ENCODE measurements around the gene PBRM1.

PBRM1 gene

DNA sequence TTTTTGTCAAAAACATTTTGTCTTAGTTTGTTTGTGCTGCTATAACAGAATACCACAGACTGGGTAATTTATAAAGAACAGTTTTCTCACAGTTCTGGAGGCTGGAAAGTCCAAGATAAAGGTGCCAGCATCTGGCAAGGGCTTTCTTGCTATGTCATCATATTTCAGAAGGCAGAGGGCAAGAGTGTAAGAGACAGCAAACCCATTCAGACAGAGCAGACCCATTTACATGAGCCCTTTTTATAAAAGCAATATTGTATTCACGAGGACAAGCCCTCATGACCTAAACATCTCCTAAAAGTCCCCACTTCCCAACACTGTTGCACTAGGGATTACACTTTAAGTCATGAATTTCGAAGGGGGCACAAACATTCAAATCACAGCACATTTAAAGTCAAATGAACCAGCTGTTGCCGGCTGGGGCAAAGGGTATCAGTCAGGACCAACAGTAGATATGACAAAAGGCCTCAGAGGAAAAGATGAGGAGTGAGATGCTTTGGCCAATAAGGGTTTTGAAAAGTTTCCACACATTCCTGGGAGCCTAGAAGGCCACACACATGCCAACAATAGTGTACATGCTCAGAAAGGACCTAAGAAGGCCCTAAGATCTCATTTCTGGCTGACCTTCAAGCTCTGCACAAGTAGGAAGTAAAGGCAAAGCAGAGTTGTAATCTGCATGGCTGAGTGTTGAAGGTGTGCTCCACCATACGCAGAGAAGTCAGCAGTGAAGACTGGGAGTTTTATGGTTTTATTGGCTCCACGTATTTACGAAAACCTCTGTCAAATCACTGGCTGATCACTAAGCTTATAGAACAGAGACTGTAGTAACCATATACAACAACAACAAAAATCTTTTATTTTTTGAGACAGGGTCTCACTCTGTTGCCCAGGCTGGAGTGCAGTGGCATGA is 111.4 kb downstream of the PBRM1 start:
- no peak for DNase-seq (ENCODE audit: low read depth)

DNA sequence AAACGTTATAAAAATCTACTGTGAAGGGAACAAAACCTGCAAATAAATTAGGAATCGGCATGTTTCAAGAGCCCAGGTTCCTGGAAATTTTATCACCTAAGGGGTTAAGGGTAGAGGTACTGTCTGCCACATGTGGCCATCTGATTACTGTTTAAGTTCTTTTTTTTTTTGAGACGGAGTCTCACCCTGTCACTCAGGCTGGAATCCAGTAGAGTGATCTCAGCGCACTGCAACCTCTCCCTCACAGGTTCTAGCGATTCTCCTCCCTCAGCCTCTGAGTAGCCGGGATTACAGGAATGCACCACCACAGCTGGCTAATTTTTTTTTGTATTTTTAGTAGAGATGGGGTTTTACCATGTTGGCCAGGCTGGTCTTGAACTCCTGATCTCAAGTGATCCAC is 113.5 kb downstream of the PBRM1 start:
- no peak for DNase-seq (ENCODE audit: low read depth)

DNA sequence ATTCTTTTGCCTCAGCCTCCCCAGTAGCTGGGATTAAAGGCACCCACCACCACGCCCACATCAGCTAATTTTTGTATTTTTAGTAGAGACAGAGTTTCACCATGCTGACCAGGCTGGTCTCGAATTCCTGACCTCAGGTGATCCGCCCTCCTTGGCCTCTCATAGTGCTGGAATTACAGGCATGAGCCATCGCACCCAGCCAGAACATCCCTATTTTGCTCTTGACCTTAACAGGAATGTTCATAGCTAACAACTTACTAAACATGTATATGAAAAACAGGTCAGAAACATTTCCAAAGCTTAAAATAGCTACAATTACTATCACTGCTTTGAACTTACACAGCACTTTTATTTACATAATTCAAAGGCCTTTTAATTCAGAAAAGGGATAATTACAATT is 115.6 kb downstream of the PBRM1 start:
- DNase-seq (ENCODE audit: low read depth): no peak

DNA sequence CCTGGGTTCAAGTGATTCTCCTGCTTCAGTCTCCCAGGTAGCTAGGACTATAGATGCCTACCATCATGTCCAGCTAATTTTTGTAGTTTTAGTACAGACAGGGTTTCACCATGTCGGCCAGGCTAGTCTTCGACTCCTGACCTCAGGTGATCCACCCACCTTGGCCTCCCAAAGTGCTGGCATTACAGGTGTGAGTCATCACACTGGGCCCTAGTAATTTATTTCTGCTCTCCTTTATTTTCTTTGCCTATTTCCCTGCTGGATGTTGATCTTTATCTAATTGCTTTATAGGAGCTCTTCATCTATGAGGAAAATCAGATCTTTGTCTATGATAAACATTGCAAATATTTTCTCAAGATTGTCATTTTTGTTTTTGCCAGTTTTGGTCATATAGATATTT is 117.6 kb downstream of the PBRM1 start:
- no peak for DNase-seq (ENCODE audit: low read depth)

DNA sequence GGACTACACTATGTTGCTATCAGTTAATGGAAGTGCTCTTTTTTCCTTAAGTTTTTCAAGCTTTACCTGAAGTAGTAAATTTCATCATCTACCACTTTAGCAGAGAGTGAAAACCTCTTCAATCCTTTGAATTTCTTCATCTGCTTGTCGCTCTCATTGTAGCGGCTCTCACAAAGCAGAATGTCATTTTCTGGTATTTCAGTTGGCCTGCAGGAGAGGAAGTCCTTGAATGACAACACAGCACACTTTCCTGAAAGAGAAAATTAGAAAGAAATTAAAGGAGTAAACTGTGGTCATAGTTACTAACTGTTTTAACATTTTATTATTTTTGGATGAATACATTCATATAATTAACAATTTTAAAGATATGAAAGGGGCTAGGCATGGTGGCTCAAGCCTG is 121.7 kb downstream of the PBRM1 start:
- DNase-seq (ENCODE audit: low read depth): no peak

DNA sequence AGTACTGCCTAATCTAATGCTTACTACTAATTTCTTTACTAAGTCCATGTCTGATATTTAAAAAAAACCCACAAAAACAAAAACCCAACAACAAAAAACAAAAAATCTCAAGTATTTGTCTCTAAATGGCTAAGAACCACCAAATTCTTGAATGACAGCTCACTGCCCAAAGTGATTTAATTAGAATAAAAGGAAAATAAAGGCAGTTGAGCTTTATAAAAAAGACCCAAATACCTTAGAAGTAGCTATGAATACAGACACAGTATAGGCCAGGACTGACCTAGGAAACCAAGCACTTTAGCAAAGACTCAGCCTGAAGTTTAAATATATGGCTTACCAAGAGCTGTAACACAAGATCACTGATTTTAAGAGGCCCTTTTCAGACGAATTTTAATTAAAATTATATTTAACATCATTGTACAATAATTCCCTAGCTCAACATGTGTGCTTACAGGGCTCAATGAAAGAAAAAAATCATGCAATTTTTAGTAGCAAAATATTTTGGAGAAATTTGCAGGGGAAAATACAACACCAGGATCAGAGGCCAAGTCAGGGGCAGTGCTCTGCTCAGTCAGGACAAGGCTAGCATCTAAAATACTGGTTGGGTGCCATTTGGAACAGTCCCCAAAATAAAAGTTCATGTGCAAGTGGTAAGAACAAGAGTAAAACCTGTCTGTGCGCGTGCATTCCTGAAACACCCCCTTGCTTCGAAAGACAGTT is 124.5 kb downstream of the PBRM1 start:
- no peak for DNase-seq (ENCODE audit: low read depth)

DNA sequence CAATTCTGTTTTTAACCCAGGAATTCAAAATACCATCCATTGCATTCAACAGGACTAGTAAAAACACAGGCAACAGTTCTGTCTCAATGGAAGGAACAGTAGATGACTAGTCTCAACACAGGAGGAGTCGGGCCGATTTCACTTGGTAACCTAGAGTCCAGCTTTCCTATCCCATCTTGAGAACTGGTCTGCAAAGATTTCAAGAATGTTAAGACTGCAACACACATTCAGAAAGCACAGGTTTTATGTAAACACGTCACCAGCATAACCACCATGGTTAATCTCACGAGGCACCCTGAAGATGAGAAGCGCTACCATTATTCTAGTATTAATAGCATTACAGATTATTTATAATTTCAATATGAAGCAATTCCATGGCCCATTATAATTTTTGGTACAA is 127.3 kb downstream of the PBRM1 start:
- DNase-seq (ENCODE audit: low read depth): no peak

DNA sequence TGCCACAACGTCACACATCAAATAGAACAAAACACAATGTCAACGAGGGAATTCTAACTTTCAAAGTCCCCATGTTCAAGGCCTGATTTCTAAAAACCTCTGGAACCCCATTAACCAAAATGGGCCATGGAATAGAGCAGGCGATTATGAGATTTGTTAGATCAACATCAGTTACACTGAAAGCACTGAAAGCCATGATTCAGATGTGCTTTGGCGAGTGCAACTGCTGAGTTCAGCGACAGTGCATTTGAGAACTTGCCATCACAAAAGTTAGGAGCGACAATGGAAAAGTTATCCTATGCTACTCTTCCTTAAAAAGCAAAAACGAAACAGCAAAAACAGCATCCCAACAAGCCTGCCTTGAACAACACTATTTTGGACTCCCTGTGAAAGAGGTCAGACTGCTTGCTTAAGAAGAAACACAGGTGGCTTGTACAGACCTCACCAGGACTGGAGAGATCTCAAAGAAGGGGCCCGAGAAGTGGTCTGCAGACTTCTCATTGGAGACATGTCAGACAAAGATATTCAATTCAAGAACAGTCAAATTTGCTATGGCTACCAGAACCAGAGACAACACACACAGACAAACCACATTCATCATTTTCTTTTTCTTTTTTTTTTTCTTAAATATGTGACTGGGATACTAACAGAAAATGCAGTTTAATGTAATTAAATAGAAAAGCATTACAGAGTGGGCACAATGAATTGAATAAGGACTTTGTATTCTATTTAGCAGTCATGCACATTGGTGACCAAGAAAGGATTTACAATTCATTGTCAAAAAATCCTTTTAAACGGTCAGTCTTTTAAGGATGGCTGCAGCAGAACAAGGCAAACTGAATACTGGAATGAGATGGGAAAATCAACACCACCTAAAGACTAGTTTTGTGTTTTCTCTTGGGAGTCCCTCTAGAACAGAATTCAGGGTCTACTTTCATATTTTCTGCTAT is 128.4 kb downstream of the PBRM1 start:
- DNase-seq (ENCODE audit: low read depth): no peak

DNA sequence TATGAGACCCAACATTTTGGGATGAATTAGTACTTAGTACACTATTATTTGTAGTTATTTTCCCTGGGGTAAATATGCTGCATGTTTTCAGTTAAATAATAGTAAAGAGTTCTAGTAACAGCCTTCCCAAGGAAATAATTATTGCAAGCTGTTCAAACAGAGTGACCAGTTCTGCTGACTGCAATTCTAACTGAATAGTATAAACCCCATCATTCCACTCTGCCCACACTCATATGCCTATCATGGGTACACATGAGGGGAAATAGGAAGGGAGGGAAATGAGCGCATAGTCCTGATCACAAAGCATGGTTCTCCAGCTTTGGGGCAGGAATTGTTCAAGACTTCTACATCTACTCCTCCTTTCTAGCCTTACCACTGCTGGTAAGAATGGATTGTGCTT is 130.7 kb downstream of the PBRM1 start:
- DNase-seq (ENCODE audit: low read depth): no peak

DNA sequence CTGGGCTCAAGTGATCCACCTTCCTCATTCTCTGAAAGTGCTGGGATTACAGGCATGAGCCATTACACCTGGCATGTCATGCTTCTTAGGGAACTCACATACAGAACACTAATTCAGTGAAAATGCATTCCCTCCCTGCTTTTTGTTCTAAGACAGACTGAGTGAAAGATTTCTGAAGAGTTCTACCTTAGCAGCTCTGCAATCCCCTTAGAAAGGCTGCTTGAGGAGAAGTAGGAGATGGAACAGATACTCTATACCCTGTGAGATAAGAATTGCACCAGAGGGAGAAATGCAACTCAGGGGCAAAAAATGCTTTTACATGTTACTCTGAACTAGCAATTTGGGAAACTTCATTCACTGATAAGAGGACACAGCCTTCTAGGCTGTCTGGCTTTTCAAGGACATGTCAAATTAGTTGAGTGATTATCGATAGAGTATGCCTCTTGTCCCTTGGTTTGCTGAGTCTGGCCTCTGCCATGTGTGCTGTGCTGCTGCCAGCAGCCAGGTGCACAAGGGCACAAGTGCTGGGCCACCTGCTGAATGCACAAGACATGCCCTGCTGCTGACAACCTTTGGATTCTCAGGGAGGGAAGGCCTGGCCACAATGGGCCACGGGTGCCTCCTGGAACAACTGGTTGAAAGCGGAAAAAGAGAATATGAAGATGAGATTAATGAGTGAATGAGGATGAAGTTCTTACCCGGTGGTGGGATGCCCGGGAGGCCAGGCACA is 131.5 kb downstream of the PBRM1 start:
- no peak for DNase-seq (ENCODE audit: low read depth)

DNA sequence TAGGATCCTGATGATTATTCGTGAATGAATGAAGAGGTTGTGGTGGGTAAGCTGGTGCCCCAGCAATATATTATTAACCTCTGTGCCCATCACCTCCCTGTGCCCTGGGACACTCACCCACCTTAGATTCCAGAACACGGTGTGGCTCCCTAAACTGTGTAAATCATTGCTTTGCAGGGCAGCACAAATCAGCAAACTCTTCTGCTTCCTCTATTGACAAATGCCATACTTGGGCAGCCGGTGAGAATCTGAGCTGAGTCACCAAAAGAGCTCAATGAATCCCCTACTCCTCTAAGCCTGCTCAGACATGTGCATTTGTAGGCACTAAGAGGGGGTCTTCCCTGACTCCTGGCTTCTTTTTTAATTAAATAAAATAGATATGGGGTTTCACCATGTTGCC is 133.6 kb downstream of the PBRM1 start:
- DNase-seq (ENCODE audit: low read depth): no peak

DNA sequence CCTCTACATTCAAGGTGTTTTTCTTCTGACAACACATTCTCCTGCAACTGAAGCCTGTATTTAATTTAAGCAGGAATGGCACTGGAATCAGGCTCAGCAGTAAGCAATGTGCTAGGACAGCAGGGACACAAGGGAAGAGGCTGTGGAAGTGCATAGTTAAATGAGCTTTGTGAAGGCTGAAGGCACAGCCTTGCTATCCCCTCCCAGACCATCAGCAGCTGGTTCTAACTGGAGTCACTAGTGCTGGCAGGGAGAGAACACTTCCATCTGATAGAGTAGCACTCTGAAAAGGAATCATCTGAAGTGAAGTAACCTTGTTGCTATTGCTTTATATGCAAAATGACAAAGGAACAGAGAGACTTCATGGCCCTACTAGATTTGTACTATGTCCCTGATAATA is 134.6 kb downstream of the PBRM1 start:
- no peak for DNase-seq (ENCODE audit: low read depth)

DNA sequence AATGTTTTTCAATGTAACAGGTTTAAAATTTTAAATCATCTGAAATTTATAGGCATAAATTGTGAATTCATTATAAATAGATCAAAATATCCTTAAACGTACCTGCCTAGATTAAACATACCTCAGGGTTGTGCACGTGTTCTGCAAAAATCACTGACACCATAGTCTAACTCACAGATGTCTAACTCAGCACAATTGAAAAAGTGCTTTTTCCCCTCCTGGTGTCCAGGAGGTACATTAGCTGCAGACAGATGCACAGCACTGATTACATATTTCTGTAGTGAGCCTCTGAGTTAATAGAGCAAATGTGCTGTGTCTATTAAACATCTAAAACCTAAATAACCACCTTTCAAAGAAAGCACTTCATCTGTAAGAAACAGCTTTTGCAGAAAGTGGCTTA is 138.6 kb downstream of the PBRM1 start:
- no peak for DNase-seq (ENCODE audit: low read depth)

DNA sequence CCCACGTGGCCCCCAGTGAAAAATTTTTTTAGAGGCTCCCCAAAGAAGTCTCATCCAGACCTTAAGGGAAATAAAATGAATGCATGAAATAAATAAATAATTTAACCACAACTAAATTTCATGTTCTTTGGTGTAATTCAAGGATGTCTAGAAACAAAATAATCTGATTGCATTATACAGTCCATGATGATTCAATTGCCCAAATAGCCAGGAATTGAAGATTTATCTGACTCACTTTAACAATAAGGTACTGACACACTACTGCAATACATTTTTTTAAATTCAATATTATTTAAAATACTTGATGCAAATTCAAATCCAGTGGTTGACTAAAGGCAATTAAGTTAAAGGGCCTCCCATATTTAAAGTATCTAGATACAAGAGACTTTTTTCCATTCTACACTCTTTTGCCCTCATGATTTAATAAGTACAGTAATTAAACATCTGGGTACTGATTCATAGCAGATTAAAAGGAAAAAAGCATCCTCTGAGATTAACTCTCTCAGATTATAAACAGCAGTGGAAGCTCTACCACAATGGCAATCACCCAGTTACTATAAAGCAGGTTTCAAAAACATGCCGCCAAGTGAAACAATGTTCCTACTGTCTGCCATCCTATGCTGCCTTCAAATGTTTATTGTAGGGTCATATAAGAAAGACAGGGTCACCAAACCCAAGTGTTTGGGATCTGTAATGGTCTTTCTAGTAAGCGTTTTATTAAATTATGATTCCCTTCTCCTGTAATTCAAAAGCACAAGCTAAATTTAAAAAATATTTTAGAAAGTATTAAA is 139.4 kb downstream of the PBRM1 start:
- DNase-seq (ENCODE audit: low read depth): no peak

DNA sequence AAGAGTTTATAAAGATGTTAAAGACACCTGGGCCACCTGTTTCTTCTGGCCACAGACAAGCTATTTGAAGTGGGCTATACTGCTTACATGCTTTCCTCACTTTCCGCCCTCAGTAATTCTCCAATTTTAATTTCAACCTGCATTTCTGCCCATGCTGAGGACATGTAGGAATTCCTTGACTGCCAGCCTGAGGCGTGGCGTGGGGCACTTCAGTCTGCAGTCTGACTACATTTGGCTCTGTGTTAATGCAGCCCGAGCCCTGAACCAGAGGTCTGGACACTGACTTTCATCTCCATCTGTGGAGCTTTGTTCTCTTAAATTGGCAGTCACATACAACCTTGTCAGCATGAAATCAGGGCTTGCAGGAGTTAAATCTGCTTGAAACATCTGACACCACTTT is 140.8 kb downstream of the PBRM1 start:
- DNase-seq (ENCODE audit: low read depth): no peak

DNA sequence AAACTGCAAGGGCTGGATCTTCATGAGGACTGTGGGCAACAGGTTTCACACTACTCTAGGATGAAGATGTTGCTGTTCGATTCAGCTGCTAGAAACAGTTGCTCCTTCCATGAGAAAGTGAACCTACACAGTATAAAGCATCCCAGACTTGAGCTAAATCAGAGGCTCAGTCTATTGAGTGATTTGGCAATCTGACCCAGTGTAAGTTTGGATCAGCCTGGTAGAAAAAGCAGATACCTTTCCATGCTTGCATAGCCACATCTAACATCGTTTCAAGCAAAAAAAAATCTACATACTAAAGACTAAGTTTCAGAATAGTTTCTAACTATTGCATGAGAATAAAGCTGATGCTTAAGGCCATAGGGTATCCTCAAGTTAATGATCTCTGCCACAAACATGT is 144.7 kb downstream of the PBRM1 start:
- DNase-seq (ENCODE audit: low read depth): no peak

DNA sequence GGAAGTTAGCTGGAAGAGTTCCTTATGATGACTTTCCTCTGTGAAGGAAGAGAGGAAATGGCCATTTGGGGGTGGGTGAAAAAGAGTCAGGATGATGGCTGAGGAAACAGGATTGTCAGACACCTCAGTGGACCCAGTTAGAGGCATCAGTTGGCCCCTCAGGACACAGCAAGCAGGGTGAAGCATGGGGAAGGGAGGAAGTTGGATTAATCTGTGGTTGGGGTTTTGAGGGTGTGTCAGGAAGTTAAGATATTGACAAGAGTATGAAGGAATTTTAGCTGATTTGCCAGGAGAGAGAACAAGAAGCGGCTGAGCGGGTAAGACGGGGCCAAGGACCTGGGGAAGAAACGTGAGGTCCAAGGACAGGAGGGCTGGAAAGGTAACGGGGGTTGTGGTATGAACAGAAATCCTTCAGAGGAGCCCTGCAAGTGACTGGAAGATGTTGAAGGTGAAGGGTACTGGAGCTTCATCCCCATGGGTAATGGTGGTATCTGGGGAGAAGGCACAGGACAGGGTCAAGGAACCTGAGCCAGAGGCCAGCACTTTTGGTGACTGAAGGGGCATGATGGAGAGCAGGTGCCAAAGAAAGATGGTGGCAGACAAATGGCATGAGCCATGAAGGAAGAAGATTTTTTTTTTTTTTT is 146.6 kb downstream of the PBRM1 start:
- DNase-seq (ENCODE audit: low read depth): no peak

DNA sequence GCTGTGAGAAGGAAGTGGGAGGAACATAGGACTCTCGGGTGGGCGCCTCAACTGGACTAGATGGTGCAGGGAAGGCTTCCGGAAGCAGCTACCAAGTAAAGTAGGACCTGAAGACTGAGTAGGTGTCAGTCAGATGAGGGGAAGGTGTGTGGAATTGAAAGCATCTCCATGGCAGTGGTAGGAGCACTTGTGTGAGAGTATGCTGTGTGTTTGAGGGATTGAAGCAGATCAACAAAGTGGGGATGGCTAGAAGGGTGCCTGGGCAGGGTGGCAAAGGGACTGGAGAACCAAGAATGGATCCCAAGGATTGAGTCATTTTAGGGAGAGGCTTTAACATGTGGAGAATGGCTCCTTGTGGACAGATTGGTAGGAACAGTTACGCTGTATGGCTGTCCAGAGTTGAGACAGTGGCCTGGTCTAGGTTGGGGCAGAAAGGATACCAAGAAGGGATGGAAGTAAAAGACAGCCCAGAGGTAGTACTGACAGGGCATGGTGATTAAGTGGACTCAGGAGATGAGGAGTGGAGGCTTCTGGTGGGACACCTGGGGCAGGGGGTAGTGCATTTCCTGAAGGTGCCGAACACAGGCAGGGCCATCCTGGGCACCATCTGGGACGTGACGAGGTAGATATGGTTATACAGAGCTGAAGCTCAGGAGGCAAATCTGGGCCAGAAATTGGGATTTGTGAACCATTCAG is 147.8 kb downstream of the PBRM1 start:
- no peak for DNase-seq (ENCODE audit: low read depth)

DNA sequence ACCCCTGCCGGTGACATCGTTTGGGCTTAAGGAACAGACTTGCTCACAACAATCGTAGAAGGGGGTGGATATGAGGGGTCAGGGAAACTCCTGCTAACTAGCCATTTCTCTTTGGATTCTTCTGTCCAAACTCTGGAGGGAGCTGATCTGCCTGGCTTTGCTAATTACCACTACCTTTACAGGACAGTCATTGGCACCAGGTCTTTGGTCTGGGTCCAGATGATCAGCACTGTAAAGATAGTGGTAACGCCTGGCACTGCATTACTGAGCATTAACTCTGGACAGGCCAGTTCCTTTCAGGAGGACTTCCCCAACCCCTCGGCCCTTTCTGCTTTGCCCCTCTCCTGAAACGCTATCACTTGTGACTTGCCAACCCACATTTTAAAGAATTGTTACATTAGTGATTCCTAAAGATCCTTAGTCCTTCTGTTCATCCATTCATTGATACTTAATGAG is 148.5 kb downstream of the PBRM1 start:
- DNase-seq (ENCODE audit: low read depth): no peak

All from activated T-helper 1 cell treated with Interleukin-2 at 50 U/mL for 16 hours (primary cell).